ENCODE data around the gene PRPF31.
A peak's percentile ranks its signal among the peaks of the same experiment; 100 is the strongest.
"Not testable (repeated sequence)": the region's sequence is repeated elsewhere in the genome, so short reads cannot be mapped to it uniquely, and the experiment has no call there.

PRPF31 gene

DNA sequence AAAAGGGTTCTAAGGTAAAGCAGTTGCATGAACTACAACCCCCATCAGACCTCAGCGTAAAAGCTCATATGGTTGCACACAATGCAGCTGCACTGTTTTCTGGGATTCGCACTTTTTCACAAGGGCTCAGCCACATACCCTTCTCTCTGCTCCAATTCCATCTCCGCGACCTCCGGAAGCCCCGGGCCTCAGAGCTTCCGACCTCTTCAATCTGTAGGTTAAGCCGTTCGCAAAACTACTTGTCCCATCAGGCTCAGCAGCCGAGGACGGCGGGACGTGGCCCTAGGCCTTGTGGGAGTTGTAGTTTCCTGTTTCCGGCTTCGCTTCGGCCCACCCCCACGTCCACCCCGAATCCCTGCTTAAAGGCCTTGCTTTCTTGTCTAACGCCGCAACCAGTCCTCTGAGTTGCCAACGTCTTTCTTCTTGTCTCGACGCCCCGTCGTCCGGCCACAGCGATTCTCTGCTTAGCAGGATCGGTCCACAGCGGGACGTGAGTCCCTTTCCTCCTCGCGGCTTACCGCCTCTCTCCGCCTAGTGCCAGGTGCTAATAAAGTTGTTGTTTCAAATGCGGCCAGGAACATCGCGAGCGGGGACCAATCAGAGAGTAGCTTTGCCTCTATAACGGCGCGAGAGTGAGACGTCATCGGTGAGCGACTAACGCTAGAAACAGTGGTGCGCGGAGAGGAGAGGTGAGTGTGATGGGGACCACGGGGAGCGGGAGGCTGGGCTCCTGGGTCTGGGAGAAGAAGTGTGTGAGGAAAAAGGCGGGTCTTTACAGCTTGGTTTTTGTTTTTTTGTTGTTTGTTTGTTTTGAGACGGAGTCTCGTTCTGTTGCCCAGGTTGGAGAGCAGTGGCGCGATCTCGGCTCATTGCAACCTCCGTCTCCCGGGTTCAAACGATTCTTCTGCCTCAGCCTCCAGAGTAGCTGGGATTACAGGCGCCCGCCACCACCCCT lies at the start of gene PRPF31, which contains the start of gene TFPT:
Gene PRPF31, plus strand, starts transcription at position 646 of the 955 bp plus-strand sequence. CDS start 2,525 bp downstream, outside the sequence.
Gene TFPT, minus strand, starts transcription at position 549 of the 955 bp plus-strand sequence. Its CDS starts 388 bp downstream, at position 161.
- DNase-seq (ENCODE audit: low read depth, low spot score) = peak; percentile 98

DNA sequence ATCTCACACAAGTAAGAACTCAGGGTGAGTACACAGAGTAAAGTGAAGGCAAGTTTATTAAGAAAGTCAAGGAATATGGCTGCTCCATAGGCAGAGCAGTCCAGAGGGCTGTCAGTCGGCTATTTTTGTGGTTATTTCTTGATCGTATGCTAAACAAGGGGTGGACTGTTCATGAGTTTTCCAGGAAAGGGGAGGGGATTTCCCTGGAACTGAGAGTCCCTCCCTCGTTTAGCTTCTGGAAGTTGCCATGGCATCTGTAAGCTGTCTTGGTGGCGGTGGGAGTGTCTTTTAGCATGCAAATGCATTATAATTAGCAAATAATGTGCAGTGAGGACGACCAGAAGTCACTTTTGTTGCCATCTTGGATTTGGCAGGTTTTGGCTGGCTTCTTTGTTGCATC lies 46.1 kb upstream of the PRPF31 start:
- DNase-seq (ENCODE audit: low read depth, low spot score) = no peak

DNA sequence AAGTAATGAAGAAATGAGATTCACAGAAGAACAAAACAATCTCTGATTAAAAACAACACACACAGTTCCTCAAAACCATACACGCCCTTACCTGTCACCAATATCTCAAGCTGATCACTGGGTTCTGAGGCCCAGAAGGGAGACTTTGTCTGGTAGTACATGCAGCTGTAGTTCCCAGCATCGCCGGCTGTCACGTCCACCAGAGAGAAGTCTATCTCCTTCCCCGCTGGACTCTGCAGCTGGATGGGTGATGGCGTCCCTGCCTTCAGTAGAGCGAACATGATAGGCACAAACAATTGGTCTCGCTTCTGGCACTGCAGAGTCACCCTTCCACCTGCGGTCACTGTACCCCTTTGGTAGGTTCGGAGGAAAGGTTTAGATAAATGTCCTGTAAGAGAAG lies 41.7 kb upstream of the PRPF31 start:
- no peak for DNase-seq (ENCODE audit: low read depth, low spot score)

GRCh38 chr19:54074851-54075250 lies 40.7 kb upstream of the PRPF31 start:
- DNase-seq (ENCODE audit: low read depth, low spot score) = no peak

DNA sequence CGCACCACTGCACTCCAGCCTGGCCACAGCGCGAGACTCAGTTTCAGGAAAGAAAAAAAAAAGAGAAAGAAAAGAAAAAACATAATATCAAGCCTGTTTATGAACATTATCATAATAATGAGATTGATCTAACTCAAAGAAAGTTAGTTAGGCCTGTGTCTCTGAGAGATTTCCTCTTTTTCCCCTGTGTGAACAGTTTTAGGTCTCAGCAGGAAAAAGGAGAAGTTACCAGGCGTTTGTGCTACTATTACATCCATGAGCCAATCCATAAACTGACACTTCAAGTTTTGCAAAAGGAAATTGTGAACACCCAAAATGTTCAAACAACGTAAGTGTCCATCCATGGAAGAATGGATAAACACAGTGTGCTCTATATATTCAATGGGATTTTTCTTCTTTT lies 38.2 kb upstream of the PRPF31 start:
- DNase-seq (ENCODE audit: low read depth, low spot score) = no peak

- DNase-seq (ENCODE audit: low read depth, low spot score) = no peak
Observed at GRCh38 chr19:54081032-54081431, 34.5 kb upstream of the PRPF31 start, which contains the start of gene TARM1. TSS of gene TARM1 (minus strand) at chr19:54081365. CDS start at chr19:54081340, 25 bp downstream.

- DNase-seq (ENCODE audit: low read depth, low spot score) = no peak
Observed at GRCh38 chr19:54084410-54084809, 31.1 kb upstream of the PRPF31 start.

- no peak for DNase-seq (ENCODE audit: low read depth, low spot score)
Observed at GRCh38 chr19:54094426-54095000, 21.0 kb upstream of the PRPF31 start.

- DNase-seq (ENCODE audit: low read depth, low spot score) = no peak
Observed at GRCh38 chr19:54095136-54095858, 20.3 kb upstream of the PRPF31 start.

- peak; percentile 69 for DNase-seq (ENCODE audit: low read depth, low spot score)
Observed at GRCh38 chr19:54095859-54096616, 19.5 kb upstream of the PRPF31 start.

DNA sequence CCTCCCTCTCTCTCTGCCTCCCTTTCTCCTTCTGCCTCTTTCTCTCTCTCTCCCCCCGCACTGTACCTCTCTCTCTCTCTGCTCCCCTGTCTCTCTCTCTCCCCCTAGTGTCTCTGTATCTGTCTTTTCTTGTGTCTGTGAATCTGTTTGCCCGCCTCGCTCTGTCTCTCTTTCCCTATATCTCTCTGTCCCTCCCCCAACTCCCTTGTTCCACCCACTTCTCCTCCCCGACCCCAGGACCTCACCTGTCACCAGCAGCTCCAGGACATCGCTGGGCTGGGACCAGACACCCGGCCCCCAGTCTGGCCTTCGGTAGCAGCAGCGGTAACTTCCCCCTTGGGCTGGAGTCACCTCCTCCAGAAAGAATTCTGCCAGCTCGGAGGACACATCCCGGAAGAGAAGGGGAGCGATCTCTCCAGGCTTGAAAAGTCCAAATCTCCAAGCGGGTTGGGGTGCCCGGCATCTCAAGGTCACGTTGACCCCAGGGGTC lies 18.9 kb upstream of the PRPF31 start:
- peak; percentile 28 for DNase-seq (ENCODE audit: low read depth, low spot score)

DNA sequence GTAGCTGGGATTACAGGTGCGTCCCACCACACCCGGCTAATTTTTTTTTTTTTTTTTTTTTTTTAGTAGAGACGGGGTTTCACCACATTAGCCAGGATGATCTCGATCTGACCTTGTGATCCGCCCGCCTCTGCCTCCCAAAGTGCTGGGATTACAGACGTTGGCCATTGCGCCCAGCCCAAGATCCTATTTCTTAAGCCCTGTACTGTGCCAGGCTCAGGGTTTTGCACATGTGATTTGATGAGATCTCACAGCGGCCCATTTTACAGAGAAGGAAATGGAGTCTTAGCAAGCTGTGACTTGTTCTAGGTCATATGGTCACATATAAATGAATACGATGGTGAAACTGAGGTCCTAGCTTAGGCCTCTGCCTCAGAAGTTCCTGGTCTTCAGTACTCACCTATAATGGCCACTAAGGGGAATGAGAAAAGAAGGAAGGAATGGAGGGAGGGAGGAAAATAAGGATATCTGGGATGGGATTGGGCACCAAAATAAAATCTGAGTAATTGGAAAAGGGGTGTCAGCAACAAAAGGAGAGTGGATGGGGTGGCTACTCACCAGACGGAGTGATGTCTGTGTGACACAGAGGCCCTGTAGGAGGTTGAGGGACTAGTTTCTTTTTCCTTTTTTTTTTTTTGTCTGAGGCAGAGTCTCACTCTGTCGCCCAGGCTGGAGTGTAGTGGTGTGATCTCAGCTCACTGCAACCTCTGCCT lies 16.2 kb upstream of the PRPF31 start:
- no peak for DNase-seq (ENCODE audit: low read depth, low spot score)

GRCh38 chr19:54099903-54100255 lies 15.7 kb upstream of the PRPF31 start:
- not testable (repeated sequence) for DNase-seq (ENCODE audit: low read depth, low spot score)

DNA sequence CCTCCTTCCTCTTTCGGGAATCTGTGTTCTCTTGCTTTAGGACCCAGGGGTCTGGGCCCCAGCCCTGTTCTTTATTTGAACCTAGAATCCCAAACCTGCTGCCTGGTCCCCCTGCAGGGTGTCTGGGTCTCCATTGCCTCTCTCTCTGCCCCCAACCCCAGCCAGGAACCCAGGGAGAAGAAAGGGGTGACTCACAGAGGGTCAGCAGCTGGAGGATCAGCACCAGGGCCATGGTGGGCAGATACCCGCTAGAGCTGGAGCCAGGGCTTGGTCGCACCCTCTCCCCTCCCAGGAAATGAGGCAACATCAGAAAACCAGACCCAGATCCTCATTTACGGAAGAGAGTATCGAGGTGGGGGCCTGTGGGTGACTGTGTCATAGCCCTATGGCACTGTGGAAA lies 15.0 kb upstream of the PRPF31 start, which contains the start of gene OSCAR:
Gene OSCAR, minus strand, starts transcription at position 243 of the 400 bp plus-strand sequence. Its CDS starts 11 bp downstream, at position 232.
- DNase-seq (ENCODE audit: low read depth, low spot score) = peak; percentile 23

GRCh38 chr19:54102421-54103169 lies 13.0 kb upstream of the PRPF31 start, which contains the start of gene NDUFA3:
TSS of gene NDUFA3 (plus strand) at chr19:54102855. CDS start at chr19:54102879, 24 bp downstream.
- peak; percentile 98 for DNase-seq (ENCODE audit: low read depth, low spot score)

- no peak for DNase-seq (ENCODE audit: low read depth, low spot score)
Observed at GRCh38 chr19:54104998-54105715, 10.4 kb upstream of the PRPF31 start.

DNA sequence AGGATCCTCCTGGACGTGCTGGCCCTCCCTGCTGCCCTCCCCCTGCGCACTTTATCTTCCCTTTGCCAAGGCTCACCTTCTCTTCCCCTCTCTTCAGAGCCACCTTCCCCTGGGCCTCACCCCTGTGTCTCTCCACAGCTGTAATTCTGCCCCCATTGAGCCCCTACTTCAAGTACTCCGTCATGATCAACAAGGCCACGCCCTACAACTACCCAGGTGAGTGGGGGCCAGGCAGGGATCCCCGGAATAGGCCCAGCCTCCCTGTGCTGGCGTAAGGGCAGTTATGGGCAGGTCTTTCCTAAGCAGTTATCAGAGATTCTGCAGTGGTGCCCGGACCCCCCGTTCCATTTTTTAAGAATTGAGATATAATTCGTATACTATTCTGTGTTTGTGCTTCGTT lies 9.8 kb upstream of the PRPF31 start:
- DNase-seq (ENCODE audit: low read depth, low spot score) = no peak

DNA sequence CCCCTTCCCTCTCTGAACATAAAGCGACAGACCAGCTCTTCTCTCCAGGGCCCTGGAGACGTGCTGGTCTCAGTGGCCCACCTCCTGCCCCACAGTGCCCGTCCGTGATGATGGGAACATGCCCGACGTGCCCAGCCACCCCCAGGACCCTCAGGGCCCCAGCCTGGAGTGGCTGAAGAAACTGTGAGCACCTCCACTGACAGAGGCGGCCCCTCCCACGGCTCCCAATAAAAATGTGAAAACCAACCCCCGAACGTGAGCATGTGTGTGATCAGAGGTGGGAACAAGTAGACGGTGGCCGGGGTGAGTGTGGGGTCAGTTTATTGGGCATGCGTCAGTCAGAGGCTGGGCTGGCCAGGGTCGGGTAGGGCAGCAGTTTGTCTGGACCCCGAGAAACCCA lies 8.8 kb upstream of the PRPF31 start:
- DNase-seq (ENCODE audit: low read depth, low spot score) = no peak

Data from ELF-1 (cell line).